Caco-2 (cell line): ENCODE results near the gene CARNS1. TPM values are rescaled to one million over a fixed set of nuclear protein-coding genes. Genes with fewer than 3 reads are reported as not detected.
A peak's percentile ranks its signal among the peaks of the same experiment; 100 is the strongest.
"Not testable (repeated sequence)": the region's sequence is repeated elsewhere in the genome, so short reads cannot be mapped to it uniquely, and the experiment has no call there.

Source experiments
- BruUV-seq: library from RNA; stranded (reverse); fragments of 400-500 nt; replicated peaks from 2 replicates; lab custom pipeline; 2021; lab: Mats Ljungman, UMichigan
- CTCF ChIA-PET: fragments of 300-600 bp; sonication (Branson Sonifier 250); formaldehyde crosslinking; loops from one replicate; lab custom pipeline; 2022; ENCODE audit warnings: antibody characterized with exemption; lab: Charles Lee
- POLR2A ChIA-PET: fragments of 300-600 bp; sonication (Branson Sonifier 250); formaldehyde crosslinking; loops from one replicate; lab custom pipeline; 2022; ENCODE audit warnings: antibody characterized with exemption; lab: Charles Lee
- DNase-seq, 2 experiments: peaks; one replicate each; pipeline versions ENCODE4 v3.0.0 to v3.0.0-alpha.2; 2020 to 2022
- H3K27me3 ChIP-seq: replicated peaks from 2 replicates; pipeline ENCODE4 v1.6.0; 2011; ENCODE audit warnings: low read length; ENCODE audit not compliant: control insufficient read depth, insufficient read depth
- H3K36me3 ChIP-seq: 2 replicates; pipeline ENCODE4 v1.5.1; 2011; ENCODE audit warnings: low read length; ENCODE audit not compliant: control insufficient read depth, insufficient read depth
- H3K4me1 ChIP-seq: fragments of 250-450 bp; sonication (Bioruptor Pico); 2 replicates; pipeline ENCODE4 v1.5.1; 2020; ENCODE audit warnings: mild to moderate bottlenecking
- H3K4me3 ChIP-seq: 2 replicates; pipeline ENCODE4 v1.5.1; 2011; ENCODE audit warnings: low read depth, mild to moderate bottlenecking, control low read depth, low read length
- H3K9me3 ChIP-seq: fragments of 250-450 bp; sonication (Bioruptor Pico); 2 replicates; pipeline ENCODE4 v1.5.1; 2020; ENCODE audit warnings: mild to moderate bottlenecking, moderate library complexity
- H3K27ac Mint-ChIP-seq: one replicate; pipeline ENCODE4 v1.8.0; 2022; ENCODE audit warnings: mixed read lengths; ENCODE audit not compliant: unreplicated experiment
- H3K27me3 Mint-ChIP-seq: one replicate; pipeline ENCODE4 v1.8.0; 2022; ENCODE audit warnings: mixed read lengths; ENCODE audit not compliant: insufficient read depth, unreplicated experiment
- H3K36me3 Mint-ChIP-seq: one replicate; pipeline ENCODE4 v1.8.0; 2022; ENCODE audit warnings: mild to moderate bottlenecking, mixed read lengths; ENCODE audit not compliant: insufficient read depth, unreplicated experiment
- H3K4me1 Mint-ChIP-seq: one replicate; pipeline ENCODE4 v1.8.0; 2022; ENCODE audit warnings: low read depth, mixed read lengths; ENCODE audit not compliant: unreplicated experiment
- H3K4me3 Mint-ChIP-seq: one replicate; pipeline ENCODE4 v1.8.0; 2022; ENCODE audit warnings: mild to moderate bottlenecking, moderate library complexity, mixed read lengths; ENCODE audit not compliant: unreplicated experiment
- H3K9me3 Mint-ChIP-seq: one replicate; pipeline ENCODE4 v1.8.0; 2022; ENCODE audit warnings: mixed read lengths; ENCODE audit not compliant: unreplicated experiment
- intact Hi-C: fragments of 100-400 bp; cut with micrococcal nuclease; formaldehyde crosslinking; loops from one replicate; pipeline ENCODE4 v1.10.0; 2022; ENCODE audit not compliant: unreplicated experiment
- total RNA-seq: library from RNA; stranded (reverse); gene quantifications from 2 replicates; pipeline ENCODE4 v1.2.3, GENCODE V29; 2022
- TF ChIP-seq, protein P1 (sequence below), 2 experiments: fragments of 200-600 bp in 1 of 2; IDR thresholded peaks; 1 replicate in 1 of 2; 2 replicates in 1 of 2; pipeline versions ENCODE4 v1.5.1 to v1.8.0; 2011 to 2022; ENCODE audit warnings: antibody characterized with exemption in 1 of 2, control low read depth in 1 of 2, inconsistent platforms in 1 of 2, low read depth in 1 of 2, low read length in 1 of 2, mild to moderate bottlenecking in 1 of 2, moderate library complexity in 1 of 2; ENCODE audit not compliant: insufficient read depth in 1 of 2, severe bottlenecking in 1 of 2, unreplicated experiment in 1 of 2

The CARNS1 gene
- total RNA-seq, 1 experiment from 2014 or later: 0.09 TPM

DNA sequence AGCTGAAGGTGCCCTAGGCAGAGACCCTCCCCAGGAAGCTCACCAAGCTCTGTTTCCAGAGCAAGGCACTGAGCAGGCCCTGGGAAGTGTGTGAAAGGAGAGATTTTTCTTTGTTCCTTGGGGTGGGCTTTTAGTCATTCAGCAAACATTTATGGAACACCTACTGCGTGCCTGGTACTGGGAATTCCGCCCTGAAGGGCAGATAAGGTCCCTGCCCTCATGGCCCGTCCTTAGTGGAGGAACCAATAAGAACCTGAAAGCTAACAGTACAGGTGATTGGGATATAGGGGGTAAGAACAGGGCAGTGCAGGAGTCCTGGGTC is 49.7 kb downstream of the CARNS1 start:
- TSS peak; percentile 60 for BruUV-seq
- peak in 1 of 2 experiments; percentile 60 for DNase-seq
- Histone ChIP-seq H3K27me3 (no peaks in the 10 kb centered on the region), H3K9me3 (no peaks in the 10 kb centered on the region), H3K4me1 (peaks cover 29% of the 10 kb centered on the region), H3K4me3 (peak overlapping the region; percentile 89), H3K36me3 (no peaks in the 10 kb centered on the region)
- Mint-ChIP-seq H3K27me3 (no peaks in the 10 kb centered on the region), H3K36me3 (peaks cover 28% of the 10 kb centered on the region), H3K4me1 (peaks cover 20% of the 10 kb centered on the region), H3K27ac (peak overlapping the region; percentile 86), H3K4me3 (peak overlapping the region; percentile 96), H3K9me3 (no peaks in the 10 kb centered on the region)
- TF ChIP-seq, protein P1, sequence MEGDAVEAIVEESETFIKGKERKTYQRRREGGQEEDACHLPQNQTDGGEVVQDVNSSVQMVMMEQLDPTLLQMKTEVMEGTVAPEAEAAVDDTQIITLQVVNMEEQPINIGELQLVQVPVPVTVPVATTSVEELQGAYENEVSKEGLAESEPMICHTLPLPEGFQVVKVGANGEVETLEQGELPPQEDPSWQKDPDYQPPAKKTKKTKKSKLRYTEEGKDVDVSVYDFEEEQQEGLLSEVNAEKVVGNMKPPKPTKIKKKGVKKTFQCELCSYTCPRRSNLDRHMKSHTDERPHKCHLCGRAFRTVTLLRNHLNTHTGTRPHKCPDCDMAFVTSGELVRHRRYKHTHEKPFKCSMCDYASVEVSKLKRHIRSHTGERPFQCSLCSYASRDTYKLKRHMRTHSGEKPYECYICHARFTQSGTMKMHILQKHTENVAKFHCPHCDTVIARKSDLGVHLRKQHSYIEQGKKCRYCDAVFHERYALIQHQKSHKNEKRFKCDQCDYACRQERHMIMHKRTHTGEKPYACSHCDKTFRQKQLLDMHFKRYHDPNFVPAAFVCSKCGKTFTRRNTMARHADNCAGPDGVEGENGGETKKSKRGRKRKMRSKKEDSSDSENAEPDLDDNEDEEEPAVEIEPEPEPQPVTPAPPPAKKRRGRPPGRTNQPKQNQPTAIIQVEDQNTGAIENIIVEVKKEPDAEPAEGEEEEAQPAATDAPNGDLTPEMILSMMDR (IDR thresholded peaks at IDR 0.05; ENCODE audit: insufficient read depth in 1 of 2, low read depth in 1 of 2, low read length in 1 of 2, severe bottlenecking in 1 of 2, unreplicated experiment in 1 of 2): no peak
- intact Hi-C loops: no loop called here
- CTCF ChIA-PET: interaction anchor here (0.5 to 2.0 kb wide), 5 partner anchors 64 to 586 kb away, joined by 3 to 18 read pairs (median 3); partner anchors contain the start of gene PPP1CA
- POLR2A ChIA-PET: interaction anchor here (0.5 to 1.5 kb wide), 7 partner anchors 18 to 974 kb away, joined by 3 to 10 read pairs (median 3); partner anchors contain the start of genes AIP, CORO1B, PPP1CA and RBM4B

DNA sequence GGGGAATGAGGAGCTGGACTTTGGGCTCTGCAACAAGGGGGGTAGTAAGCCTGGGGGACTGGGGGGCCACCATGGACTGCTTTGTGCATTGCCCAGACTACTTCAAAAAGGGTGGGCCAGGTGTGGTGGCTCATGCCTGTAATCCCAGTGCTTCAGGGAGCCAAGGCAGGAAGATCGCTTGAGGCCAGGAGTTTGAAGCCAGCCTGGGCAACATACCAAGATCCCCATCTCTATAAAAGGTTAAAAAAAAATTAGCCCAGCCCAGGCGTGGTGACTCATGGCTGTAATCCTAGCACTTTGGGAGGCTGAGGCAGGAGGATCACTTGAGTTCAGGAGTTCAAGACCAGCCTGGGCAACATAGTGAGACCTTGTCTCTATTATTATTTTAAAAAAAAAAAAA is 50.1 kb downstream of the CARNS1 start:
- H3K4me1 ChIP-seq: peaks cover 29% of the 10 kb centered on the region
- H3K36me3 ChIP-seq, H3K9me3 Mint-ChIP-seq, DNase-seq, H3K27me3 ChIP-seq, H3K27me3 Mint-ChIP-seq, intact Hi-C loops, BruUV-seq, H3K9me3 ChIP-seq: not testable (repeated sequence)
- POLR2A ChIA-PET: interaction anchor here (0.6 to 1.5 kb wide), 5 partner anchors 17 to 974 kb away, joined by 3 to 10 read pairs (median 3); partner anchors contain the start of genes AIP, CORO1B and PPP1CA
- peak overlapping the region; percentile 89 for H3K4me3 ChIP-seq
- H3K36me3 Mint-ChIP-seq: peaks cover 28% of the 10 kb centered on the region
- peaks cover 20% of the 10 kb centered on the region for H3K4me1 Mint-ChIP-seq
- CTCF ChIA-PET: interaction anchor here (0.7 to 2.0 kb wide), 2 partner anchors 64 to 114 kb away, joined by 3 to 18 read pairs; partner anchors contain the start of gene PPP1CA
- peak overlapping the region; percentile 86 for H3K27ac Mint-ChIP-seq
- H3K4me3 Mint-ChIP-seq: peak overlapping the region; percentile 96

- Histone ChIP-seq H3K4me3 (no peak overlapping the region), H3K27me3 (no peaks in the 10 kb centered on the region), H3K4me1 (peaks cover 29% of the 10 kb centered on the region), H3K9me3 (no peaks in the 10 kb centered on the region), H3K36me3 (no peaks in the 10 kb centered on the region)
- Mint-ChIP-seq H3K36me3 (peaks cover 28% of the 10 kb centered on the region), H3K4me1 (peaks cover 20% of the 10 kb centered on the region), H3K27ac (no peak overlapping the region), H3K9me3 (no peaks in the 10 kb centered on the region), H3K4me3 (peak overlapping the region; percentile 13), H3K27me3 (no peaks in the 10 kb centered on the region)
- POLR2A ChIA-PET: no interaction called here
- TF ChIP-seq, protein P1 (IDR thresholded peaks at IDR 0.05; ENCODE audit: insufficient read depth in 1 of 2, low read depth in 1 of 2, low read length in 1 of 2, severe bottlenecking in 1 of 2, unreplicated experiment in 1 of 2): no peak
- intact Hi-C loops: no loop called here
- BruUV-seq: no TSS peak
- DNase-seq: peak in 1 of 2 experiments; percentile 34
- CTCF ChIA-PET: interaction anchor here (2.0 kb wide), 1 partner anchor 65 kb away, joined by 18 read pairs; the partner anchor contains the start of gene PPP1CA
Observed at GRCh38 chr11:67466367-67466766, 50.9 kb downstream of the CARNS1 start.
